HG03175 (cell line): Measurements from ENCODE around the gene TNFRSF14.
"Not testable (repeated sequence)": the region's sequence is repeated elsewhere in the genome, so short reads cannot be mapped to it uniquely, and the experiment has no call there.

Source experiments
- ATAC-seq: cut with Tn5 transposase; IDR thresholded peaks from one replicate; pipeline ENCODE4 v1.9.1; 2021; ENCODE audit warnings: mild to moderate bottlenecking, moderate library complexity; ENCODE audit not compliant: unreplicated experiment

Gene TNFRSF14

DNA sequence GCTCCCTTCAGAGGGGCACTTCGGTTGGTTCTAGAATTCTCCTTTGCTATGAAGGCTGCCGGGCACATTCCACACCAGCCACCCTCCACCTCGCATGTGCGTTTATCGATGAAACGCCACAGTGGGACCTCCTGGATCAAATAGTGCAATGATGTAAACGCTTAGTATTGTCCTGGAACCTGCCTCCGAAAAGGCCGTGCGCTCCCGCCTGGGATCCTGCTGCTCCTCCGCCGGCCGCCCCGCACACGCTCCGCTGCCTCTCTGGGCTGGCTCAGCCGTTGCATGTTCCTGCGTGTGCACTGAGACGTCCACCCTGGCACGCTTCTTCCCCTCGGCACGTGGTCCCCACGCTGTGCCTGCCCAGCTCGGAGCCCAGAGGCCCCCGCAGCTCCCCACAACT, 4.0 kb upstream of the TNFRSF14 start:
- no peak for ATAC-seq

DNA sequence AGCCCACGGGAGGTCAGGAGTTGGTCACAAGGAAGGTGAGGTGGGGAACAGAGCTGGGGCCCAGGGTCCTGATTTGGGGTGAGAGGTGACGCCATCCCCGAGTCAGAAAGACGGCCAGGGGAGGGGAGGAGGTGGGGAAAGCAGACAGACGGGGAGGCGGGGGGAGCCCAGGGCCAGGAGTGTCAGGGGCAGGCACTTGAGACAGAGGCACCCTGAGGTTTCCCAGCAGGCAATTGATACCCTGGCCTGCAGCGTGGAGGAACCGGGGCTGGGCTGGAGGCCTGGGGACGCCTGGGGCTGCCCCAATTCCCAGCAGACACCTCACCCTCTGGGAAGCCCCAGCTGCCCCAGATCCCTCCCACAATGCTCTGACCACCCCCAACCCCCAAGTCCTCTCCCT, 3.1 kb upstream of the TNFRSF14 start:
- not testable (repeated sequence) for ATAC-seq

DNA sequence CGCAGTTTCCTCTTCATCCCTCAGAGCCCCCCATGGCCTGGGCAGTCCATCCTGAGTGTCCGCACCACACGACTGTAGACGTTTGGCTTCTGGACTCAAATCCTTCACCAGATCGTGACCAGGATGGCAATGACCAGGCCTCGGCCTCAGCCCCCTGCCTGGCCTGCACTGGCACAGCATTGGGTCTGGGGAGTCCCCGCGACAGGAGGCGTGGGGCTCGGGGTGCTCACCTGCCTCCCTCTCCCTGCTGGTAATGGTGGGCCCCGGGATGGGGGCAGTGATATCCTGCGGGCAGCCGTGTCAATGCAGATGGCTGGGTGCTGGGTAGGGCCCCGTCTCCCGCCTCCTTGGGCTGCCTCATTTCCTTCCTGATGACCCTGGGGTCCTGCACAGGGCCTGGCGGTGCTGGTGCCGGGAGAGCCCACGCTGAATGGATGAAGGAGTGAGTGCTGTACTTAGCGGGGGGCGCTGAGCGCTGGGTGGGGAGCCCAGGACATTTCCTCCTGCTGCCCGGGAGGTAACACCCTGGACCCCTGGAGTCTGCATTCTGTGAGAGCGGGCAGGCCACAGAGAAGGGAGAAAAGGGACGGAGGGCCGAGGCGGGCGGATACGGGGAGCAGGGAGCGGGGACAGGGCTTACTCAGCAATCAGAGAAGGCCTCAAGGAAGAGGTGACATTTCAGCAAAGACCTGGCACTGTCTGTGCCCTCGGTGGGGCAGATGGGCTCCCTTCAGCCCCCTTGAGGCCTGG, 2.1 kb upstream of the TNFRSF14 start:
- no peak for ATAC-seq

DNA sequence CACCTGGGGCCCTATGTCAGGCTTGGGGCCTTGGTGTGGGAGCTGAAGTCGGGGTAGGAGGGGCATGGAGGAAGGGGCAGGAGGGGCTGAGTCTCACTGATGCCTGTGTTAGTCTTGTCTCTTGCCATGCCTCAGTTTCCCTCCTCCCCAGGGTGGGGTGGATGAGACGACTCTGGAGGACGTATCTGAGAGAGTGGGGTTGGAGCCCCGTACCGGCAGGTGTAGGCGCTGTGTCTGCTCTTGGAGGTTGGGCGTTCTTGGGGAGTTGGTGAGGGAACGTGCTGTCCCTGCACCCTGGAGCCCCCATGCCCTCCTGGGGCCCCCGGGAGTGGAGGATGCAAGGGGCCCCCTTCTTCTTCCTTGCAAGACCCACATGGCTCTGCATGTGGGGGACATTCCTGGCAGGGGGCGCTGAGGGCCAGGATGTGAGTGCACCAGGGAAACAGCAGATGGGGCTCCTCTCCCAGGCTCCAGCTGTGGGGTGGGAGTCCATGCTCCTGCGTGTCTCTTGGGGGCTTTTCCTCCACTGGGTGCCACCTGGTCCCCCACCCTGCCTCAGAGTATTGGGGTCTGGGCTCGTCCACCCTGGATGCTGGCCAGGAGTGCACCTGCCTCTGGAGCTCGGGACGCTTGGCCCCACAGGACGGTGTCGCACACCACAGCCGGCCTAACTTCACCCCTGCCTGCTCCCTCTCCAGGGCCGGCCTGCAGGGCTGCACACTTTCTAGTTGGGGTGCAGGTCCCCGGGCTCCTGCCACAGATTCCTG, 1.4 kb upstream of the TNFRSF14 start:
- ATAC-seq = no peak

DNA sequence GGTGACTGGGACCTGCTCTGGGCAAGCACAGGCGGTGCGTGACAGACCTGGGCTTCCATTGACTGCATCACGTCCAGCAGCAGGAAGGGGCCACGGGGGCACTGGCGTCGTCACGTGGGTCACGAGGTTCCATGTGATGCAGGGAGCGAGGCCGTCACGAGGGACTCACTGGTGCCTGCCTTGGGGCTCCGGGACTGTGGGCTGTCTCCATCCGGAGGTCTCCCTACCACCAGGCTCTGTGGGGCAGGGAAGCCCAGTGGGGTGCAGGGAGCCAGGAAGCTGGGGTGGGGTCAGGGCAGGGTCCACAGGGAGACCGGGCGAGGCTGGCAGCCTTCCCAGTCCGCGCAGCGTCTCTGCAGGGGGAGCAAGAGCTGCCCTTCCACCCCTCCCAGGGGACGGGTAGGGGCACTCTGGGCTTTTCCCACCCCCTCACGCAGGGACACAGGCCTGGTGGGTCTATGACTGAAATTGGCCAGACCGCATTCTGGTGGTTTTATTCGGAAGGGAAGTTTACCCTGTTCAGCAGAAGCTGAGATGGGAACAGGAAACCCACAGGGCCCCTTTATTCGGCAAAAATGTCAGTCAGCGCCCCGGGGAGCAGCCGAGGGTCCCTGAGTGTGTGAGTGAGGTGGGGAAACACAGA, 416 bp upstream of the TNFRSF14 start:
- peak; percentile 37 for ATAC-seq

DNA sequence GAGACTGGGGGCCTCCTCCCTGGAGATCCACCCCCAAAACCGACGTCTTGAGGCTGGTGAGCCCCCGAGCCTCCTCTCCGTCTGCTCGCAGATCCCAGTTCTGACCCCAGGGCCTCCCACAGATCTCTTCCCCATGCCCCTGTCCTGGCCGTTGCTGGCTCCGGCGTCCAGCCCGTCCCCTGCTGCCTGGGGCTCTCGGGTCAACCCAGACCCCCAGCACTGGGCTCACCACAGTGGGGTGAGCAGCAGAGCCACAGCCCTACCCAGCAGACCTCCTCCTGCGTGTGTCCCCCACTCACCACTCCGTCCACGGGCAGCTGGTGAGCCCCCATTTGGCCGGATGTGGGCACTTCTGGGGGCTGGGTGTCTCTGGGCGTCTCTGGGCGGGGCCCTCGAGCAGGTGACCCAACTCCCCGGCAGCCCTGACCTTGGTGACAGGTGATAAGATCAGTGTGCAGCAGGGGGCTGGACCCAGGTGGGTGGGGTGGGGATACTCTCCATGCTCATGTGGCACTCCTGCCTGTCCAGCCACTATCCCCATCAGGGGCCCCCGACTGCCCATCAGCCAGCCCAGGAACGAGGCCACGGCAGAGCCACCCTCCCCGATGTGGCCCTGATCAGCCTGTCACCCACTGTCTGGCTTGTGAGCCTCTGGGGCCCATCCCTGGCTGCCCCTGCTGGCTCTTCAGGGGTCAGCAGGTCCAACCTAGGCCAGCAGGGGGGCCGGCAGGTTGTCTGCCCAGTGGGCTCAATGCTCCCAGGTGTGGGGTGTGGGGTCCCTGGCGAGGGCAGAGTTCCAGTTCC, 709 bp downstream of the TNFRSF14 start:
- peak; percentile 20 for ATAC-seq

DNA sequence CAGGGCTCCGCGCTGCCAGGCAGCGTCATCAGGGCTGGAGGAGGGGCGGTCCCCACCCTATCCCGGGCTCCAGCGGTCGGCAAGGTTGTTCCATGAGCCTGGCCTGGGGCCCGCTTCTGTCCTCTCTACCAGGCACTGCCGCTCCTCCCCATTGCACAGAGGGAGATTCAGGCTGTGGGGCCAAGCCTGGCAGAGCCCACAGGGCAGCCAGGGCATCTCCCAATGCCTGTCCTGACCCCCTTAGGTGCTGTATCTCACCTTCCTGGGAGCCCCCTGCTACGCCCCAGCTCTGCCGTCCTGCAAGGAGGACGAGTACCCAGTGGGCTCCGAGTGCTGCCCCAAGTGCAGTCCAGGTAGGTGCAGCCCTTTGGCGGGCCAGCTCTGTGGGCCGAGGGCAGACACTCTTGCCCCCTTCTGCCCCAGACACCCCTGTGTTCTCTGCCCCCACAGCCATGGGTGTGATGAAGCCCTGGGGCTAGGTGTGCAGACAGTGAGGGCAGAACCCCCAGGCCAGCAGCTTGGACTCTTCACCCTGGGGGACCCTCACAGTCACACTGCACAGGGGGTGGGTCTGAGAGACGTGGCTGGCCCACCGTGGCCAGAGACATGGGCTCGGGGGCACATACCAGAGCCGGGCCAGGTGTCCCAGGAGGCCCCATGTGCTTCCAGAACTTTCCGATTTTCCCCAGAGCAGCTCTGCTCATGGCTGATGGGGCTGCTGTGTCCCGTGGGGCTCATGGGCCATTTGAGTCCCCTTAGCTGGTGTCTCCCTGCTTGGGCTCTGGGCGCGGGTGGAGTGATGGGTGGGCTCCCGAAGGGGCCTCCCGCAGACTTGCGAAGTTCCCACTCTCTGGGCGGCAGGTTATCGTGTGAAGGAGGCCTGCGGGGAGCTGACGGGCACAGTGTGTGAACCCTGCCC, 1.6 kb downstream of the TNFRSF14 start:
- no peak for ATAC-seq

DNA sequence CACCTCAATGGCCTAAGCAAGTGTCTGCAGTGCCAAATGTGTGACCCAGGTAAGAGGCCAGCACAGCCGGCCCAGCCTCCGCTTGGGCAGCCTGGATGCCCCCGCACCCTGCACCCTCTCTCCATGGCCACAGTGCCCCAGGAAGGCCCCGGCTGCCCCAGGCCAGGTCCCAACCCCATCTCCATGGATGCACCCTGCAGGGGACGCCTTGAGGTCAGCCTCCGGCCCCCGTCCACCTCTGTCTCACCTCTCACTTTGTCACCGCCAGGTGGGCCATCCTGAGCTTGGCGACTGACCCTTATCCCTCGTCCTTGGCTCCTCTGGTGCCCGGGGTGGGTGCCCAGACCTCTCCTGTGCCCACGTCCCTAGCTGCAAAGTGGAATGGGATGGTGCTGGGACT, 2.2 kb downstream of the TNFRSF14 start:
- ATAC-seq = no peak

DNA sequence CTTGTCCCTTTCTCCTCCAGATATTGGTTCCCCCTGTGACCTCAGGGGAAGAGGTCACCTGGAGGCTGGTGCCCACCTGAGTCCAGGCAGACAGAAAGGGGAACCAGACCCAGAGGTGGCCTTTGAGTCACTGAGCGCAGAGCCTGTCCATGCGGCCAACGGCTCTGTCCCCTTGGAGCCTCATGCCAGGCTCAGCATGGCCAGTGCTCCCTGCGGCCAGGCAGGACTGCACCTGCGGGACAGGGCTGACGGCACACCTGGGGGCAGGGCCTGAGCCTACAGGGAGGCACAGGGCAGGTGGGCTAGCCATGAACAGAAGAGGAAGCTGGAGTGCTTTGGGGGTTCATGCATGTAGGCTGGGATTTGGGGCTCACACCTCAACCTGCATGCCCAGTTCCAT, 2.7 kb downstream of the TNFRSF14 start:
- ATAC-seq = no peak

DNA sequence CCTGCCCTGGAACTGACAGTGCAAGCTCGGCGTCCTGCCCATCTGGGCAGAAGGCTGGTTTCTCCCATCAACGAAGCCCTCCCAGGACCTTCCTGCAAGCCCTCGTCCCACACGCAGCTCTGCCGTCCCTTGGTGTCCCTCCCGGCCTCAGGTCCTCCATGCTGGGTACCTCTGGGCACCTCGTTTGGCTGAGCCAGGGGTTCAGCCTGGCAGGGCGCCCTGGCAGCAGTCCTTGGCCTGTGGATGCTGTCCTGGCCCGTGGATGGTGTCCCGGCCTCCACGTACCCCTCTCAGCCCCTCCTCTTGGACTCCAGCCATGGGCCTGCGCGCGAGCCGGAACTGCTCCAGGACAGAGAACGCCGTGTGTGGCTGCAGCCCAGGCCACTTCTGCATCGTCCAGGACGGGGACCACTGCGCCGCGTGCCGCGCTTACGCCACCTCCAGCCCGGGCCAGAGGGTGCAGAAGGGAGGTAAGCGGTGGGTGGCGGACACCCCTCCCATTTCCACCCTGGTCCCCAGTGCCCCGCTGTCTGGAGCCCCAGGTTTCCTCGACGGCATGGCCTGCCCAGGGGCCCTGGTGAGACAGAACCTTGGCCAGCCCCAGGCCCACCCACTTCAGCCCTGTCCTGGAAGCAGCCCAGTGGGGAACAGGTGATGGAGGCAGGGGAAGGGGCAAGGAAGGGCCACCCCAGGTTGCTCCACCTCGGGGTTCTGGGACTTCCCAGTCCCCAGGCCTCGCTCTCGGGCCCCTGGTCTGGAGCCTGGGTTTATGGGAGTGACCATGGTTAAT, 3.5 kb downstream of the TNFRSF14 start:
- ATAC-seq = no peak

DNA sequence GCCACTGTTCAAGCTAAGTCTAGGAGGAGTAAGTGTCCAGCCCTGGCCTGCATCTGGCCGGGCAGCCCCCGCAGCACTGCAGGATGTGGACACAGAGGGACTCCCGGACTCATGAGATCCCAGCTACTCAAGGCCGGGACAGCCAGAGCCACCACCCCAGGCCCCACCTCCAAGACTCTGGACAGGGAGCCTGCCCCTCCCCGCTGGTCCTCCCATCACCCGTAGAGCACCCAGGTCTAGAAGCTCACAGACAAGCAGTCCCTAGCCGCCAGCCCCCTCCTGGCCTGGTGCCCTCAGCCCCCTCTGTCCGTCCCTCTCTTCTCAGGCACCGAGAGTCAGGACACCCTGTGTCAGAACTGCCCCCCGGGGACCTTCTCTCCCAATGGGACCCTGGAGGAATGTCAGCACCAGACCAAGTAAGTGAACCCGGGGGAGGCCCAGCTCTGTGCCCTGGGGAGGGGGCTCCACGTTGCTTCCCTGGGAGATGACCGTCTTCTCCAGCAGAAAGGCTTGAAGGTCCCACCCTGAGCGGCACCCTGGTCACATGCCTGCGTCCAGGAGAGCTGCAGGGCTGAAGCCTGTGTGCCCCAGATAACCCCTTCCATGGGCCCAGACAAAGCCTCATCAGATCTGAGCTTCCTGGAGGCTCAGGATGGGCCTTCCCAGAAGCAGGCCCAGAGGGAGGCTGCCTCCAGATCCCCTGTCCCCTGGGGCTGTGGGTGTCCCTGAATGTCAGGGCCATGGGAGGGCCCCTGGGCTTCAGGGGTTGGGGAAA, 4.3 kb downstream of the TNFRSF14 start:
- ATAC-seq = no peak

DNA sequence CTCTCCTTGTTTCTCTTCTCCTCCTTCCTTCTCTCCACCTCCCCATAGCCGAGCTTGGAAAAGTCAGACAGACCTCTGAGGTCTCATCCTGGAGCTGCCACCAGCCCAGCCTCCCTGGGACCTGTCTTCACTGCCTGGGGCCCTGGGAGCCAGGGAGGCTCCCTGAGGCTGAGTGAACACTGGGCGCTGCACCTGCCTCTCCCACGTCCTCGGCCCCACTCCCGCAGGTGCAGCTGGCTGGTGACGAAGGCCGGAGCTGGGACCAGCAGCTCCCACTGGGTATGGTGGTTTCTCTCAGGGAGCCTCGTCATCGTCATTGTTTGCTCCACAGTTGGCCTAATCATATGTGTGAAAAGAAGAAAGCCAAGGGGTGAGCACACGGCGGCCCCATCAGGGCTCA, 5.3 kb downstream of the TNFRSF14 start:
- no peak for ATAC-seq

DNA sequence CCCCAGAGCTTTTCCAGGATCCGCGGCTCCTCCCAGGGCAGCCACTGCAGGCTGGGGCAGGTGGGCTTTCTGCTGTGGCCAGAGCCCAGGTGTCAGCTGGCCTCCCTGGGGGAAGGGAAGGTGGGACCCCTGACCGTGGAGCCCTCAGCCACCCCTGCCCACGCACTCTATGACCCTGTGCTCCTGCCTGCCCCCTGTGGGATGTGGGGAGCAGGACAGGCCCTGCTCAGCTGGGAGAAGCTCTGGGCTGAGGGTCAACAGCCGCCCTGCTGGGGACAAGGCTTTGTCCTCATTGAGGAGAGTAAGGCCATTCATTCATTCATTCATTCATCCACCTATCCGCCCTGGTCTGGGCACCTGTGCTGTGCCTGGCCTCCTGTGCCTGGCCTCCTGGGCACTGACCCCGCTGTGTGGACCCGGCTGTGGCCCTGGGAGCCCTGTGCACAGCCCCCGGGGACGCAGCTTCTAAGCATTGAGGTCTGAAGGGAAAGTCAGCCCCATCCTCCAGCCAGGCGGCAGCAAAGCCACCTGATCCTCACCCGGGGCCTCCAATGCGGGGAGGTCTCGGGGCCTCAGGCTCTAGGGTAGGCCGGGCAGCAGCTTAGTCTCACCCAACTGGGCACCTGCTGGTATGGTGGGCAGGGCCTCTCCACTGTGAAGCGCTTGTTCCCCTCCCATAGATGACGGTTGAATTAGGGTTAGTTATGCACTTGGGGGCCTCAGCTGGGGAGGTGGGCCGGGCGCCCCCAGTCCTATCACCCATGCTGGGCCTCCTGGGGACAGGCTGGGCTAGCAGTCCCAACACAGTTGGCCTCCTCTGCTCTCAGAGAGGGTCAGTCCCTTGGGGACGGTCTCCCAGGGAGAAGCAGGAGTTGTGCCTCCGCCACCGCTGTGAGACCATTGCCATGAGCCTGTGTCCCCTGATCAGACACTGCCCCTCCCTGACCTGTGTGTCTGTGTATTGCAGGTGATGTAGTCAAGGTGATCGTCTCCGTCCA, 6.0 kb downstream of the TNFRSF14 start:
- ATAC-seq = no peak

DNA sequence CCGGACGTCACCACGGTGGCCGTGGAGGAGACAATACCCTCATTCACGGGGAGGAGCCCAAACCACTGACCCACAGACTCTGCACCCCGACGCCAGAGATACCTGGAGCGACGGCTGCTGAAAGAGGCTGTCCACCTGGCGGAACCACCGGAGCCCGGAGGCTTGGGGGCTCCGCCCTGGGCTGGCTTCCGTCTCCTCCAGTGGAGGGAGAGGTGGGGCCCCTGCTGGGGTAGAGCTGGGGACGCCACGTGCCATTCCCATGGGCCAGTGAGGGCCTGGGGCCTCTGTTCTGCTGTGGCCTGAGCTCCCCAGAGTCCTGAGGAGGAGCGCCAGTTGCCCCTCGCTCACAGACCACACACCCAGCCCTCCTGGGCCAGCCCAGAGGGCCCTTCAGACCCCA, 7.0 kb downstream of the TNFRSF14 start:
- no peak for ATAC-seq

DNA sequence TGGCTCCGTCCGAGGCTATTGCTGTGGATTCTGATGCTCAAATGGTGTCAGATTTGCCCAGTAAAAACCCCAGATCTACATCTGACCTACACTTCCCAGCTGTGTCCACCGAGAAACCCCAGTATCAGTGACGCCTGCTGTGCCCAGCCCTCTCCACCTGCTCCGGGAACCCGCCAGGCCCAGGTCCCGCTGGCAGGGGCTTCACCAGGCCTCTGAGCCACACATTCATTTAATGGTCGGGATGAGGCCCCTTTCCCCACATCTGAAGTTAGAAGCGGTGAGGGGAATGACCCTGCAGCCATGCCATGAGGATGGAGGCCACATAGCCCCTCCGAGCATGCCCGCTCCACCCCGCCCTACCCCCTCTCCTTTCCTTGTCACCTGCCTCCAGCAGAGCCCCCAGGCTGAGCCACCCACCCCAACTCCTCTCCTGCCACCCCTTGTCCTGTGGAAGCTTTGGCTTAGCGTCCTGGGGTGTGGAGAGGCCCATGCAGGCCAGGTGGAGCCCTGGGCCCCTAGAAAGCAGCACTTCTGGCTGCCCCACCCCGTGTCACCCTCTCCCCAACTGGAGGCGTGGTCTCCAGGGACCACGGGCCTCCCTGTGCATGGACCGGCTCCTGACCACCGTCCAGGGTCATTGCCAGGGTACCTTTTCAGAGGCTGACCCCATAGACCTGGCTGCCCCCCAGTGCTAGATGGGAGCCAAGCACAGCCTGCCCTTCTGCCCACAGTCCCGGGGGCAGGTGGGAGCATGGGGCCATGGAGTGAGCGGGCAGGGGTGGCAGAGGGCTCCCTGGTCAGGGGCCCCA, 8.0 kb downstream of the TNFRSF14 start:
- no peak for ATAC-seq

DNA sequence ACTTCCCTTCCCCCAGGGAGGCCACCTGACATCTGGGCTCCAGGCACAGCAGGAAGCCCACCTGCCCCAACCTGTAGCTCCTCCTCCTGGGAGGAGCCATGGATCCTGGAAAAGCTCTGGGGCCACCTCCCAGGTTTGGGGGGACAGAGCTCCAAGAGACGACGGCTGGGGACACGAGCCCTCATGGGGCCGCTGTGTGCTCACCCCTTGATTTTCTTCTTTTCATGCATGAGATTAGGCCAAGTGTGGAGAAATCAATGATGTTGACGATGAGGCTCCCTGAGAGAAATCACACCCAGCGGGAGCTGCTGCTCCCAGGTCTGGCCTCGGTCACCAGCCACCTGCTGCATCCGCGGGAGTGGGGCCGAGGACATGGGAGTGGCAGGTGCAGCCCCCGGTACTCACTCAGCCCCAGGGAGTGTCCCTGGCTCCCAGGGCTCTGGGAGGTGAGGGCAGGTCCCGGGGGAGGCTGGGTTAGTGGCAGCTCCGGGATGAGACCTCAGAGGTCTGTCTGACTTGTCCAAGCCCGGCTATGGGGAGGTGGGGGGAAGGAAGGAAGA, 8.7 kb downstream of the TNFRSF14 start:
- no peak for ATAC-seq
